Activated naive CD8-positive, alpha-beta T cell treated with anti-CD3 and anti-CD28 coated beads, Interleukin-2, amount 50 U/mL, for 24 hours (primary cell): Measurements from ENCODE around the gene PLSCR3.
A peak's percentile ranks its signal among the peaks of the same experiment; 100 is the strongest.

Experiments
- ATAC-seq: fragments of 150-1000 bp; cut with Tn5 transposase; one replicate; pipeline ENCODE4 v1.10.0; 2021
- DNase-seq: peaks from one replicate; pipeline ENCODE4 v3.0.0; 2021
- H3K27ac Mint-ChIP-seq: one replicate; pipeline ENCODE4 v1.8.0; 2021; ENCODE audit warnings: mild to moderate bottlenecking, mixed read lengths
- H3K27me3 Mint-ChIP-seq: one replicate; pipeline ENCODE4 v1.8.0; 2021; ENCODE audit warnings: mixed read lengths
- H3K36me3 Mint-ChIP-seq: one replicate; pipeline ENCODE4 v1.8.0; 2021; ENCODE audit warnings: low read depth, mixed read lengths
- H3K4me1 Mint-ChIP-seq: one replicate; pipeline ENCODE4 v1.8.0; 2021; ENCODE audit warnings: mixed read lengths
- H3K4me3 Mint-ChIP-seq: one replicate; pipeline ENCODE4 v1.8.0; 2021; ENCODE audit warnings: mild to moderate bottlenecking, moderate library complexity, mixed read lengths
- H3K9me3 Mint-ChIP-seq: one replicate; pipeline ENCODE4 v1.8.0; 2021; ENCODE audit warnings: mixed read lengths

Gene PLSCR3

GRCh38 chr17:7363311-7363710 lies 31.0 kb downstream of the PLSCR3 start:
- Mint-ChIP-seq H3K9me3 (no peaks in the 10 kb centered on the region), H3K36me3 (no peaks in the 10 kb centered on the region), H3K27me3 (peaks cover 2% of the 10 kb centered on the region), H3K27ac (no peak overlapping the region), H3K4me1 (no peaks in the 10 kb centered on the region), H3K4me3 (no peak overlapping the region)
- no peak for DNase-seq
- no peak for ATAC-seq

GRCh38 chr17:7361906-7362305 lies 32.4 kb downstream of the PLSCR3 start:
- Mint-ChIP-seq H3K27ac (no peak overlapping the region), H3K27me3 (peaks cover 2% of the 10 kb centered on the region), H3K36me3 (no peaks in the 10 kb centered on the region), H3K4me1 (no peaks in the 10 kb centered on the region), H3K9me3 (no peaks in the 10 kb centered on the region), H3K4me3 (no peak overlapping the region)
- ATAC-seq, result no peak
- DNase-seq, result no peak

- DNase-seq (no peak), ATAC-seq (no peak)
- Mint-ChIP-seq H3K9me3 (no peaks in the 10 kb centered on the region), H3K36me3 (peaks cover 2% of the 10 kb centered on the region), H3K27me3 (peaks cover 2% of the 10 kb centered on the region), H3K4me3 (no peak overlapping the region), H3K4me1 (peaks cover 23% of the 10 kb centered on the region), H3K27ac (no peak overlapping the region)
Observed at GRCh38 chr17:7357381-7357780, 36.9 kb downstream of the PLSCR3 start.

- Mint-ChIP-seq H3K9me3 (no peaks in the 10 kb centered on the region), H3K4me1 (peaks cover 25% of the 10 kb centered on the region), H3K27ac (no peak overlapping the region), H3K36me3 (peaks cover 2% of the 10 kb centered on the region), H3K4me3 (no peak overlapping the region), H3K27me3 (peaks cover 2% of the 10 kb centered on the region)
- DNase-seq (no peak), ATAC-seq (no peak)
Observed at GRCh38 chr17:7356756-7357155, 37.6 kb downstream of the PLSCR3 start.

- no peak overlapping the region for H3K4me3 Mint-ChIP-seq
- no peaks in the 10 kb centered on the region for H3K27me3 Mint-ChIP-seq
- H3K27ac Mint-ChIP-seq, result no peak overlapping the region
- ATAC-seq, result peak; percentile 77
- H3K4me1 Mint-ChIP-seq, result peaks cover 28% of the 10 kb centered on the region
- peaks cover 5% of the 10 kb centered on the region for H3K36me3 Mint-ChIP-seq
- peak; percentile 91 for DNase-seq
- H3K9me3 Mint-ChIP-seq, result no peaks in the 10 kb centered on the region
Observed at GRCh38 chr17:7356072-7356549, 38.2 kb downstream of the PLSCR3 start.

- no peak overlapping the region for H3K27ac Mint-ChIP-seq
- peaks cover 33% of the 10 kb centered on the region for H3K4me1 Mint-ChIP-seq
- no peak for ATAC-seq
- DNase-seq, result no peak
- no peaks in the 10 kb centered on the region for H3K9me3 Mint-ChIP-seq
- no peak overlapping the region for H3K4me3 Mint-ChIP-seq
- H3K36me3 Mint-ChIP-seq, result peaks cover 5% of the 10 kb centered on the region
- no peaks in the 10 kb centered on the region for H3K27me3 Mint-ChIP-seq
Observed at GRCh38 chr17:7355573-7355972, 38.8 kb downstream of the PLSCR3 start.

GRCh38 chr17:7355053-7355452 lies 39.3 kb downstream of the PLSCR3 start, which contains the start of gene TMEM95:
Gene TMEM95 (plus strand): TSS chr17:7355156. CDS start chr17:7355205, 49 bp downstream.
- ATAC-seq (no peak), DNase-seq (no peak)
- H3K27me3 Mint-ChIP-seq, result no peaks in the 10 kb centered on the region
- H3K4me1 Mint-ChIP-seq, result peaks cover 37% of the 10 kb centered on the region
- peaks cover 5% of the 10 kb centered on the region for H3K36me3 Mint-ChIP-seq
- no peaks in the 10 kb centered on the region for H3K9me3 Mint-ChIP-seq
- no peak within 1 kb of the TSS for H3K4me3 Mint-ChIP-seq
- H3K27ac Mint-ChIP-seq, result peak within 1 kb of the TSS; percentile 38

GRCh38 chr17:7354262-7354843 lies 40.0 kb downstream of the PLSCR3 start:
- peaks cover 8% of the 10 kb centered on the region for H3K36me3 Mint-ChIP-seq
- ATAC-seq (peak; percentile 9), DNase-seq (peak; percentile 33)
- no peaks in the 10 kb centered on the region for H3K9me3 Mint-ChIP-seq
- no peaks in the 10 kb centered on the region for H3K27me3 Mint-ChIP-seq
- H3K4me3 Mint-ChIP-seq, result no peak overlapping the region
- peaks cover 41% of the 10 kb centered on the region for H3K4me1 Mint-ChIP-seq
- peak overlapping the region; percentile 38 for H3K27ac Mint-ChIP-seq

GRCh38 chr17:7352910-7353635 lies 41.3 kb downstream of the PLSCR3 start:
- H3K27ac Mint-ChIP-seq, result peak overlapping the region; percentile 78
- peaks cover 43% of the 10 kb centered on the region for H3K4me1 Mint-ChIP-seq
- ATAC-seq (no peak), DNase-seq (no peak)
- H3K36me3 Mint-ChIP-seq, result peaks cover 9% of the 10 kb centered on the region
- H3K27me3 Mint-ChIP-seq, result no peaks in the 10 kb centered on the region
- peak overlapping the region; percentile 82 for H3K4me3 Mint-ChIP-seq
- no peaks in the 10 kb centered on the region for H3K9me3 Mint-ChIP-seq

GRCh38 chr17:7352503-7352889 lies 41.8 kb downstream of the PLSCR3 start:
- Mint-ChIP-seq H3K9me3 (no peaks in the 10 kb centered on the region), H3K4me3 (peak overlapping the region; percentile 82), H3K36me3 (peaks cover 12% of the 10 kb centered on the region), H3K4me1 (peaks cover 43% of the 10 kb centered on the region), H3K27ac (peak overlapping the region; percentile 78), H3K27me3 (no peaks in the 10 kb centered on the region)
- DNase-seq, result no peak
- ATAC-seq, result no peak

- peak within 1 kb of the TSS; percentile 78 for H3K27ac Mint-ChIP-seq
- DNase-seq, result peak; percentile 87
- H3K4me3 Mint-ChIP-seq, result peak within 1 kb of the TSS; percentile 82
- ATAC-seq, result peak; percentile 55
- H3K4me1 Mint-ChIP-seq, result peaks cover 43% of the 10 kb centered on the region
- no peaks in the 10 kb centered on the region for H3K9me3 Mint-ChIP-seq
- no peaks in the 10 kb centered on the region for H3K27me3 Mint-ChIP-seq
- H3K36me3 Mint-ChIP-seq, result peaks cover 12% of the 10 kb centered on the region
Observed at GRCh38 chr17:7351665-7352502, 42.4 kb downstream of the PLSCR3 start, which contains the start of gene KCTD11. Gene KCTD11 (plus strand): TSS chr17:7352162.

GRCh38 chr17:7348478-7349242 lies 45.7 kb downstream of the PLSCR3 start:
- ATAC-seq (no peak), DNase-seq (no peak)
- Mint-ChIP-seq H3K4me1 (peaks cover 29% of the 10 kb centered on the region), H3K9me3 (no peaks in the 10 kb centered on the region), H3K27me3 (no peaks in the 10 kb centered on the region), H3K4me3 (no peak overlapping the region), H3K36me3 (peaks cover 12% of the 10 kb centered on the region), H3K27ac (no peak overlapping the region)

- no peaks in the 10 kb centered on the region for H3K27me3 Mint-ChIP-seq
Observed at GRCh38 chr17:7347630-7348477, 46.5 kb downstream of the PLSCR3 start.

More at GRCh38 chr17:7347630-7348477, 46.5 kb downstream of the PLSCR3 start:
- no peak for ATAC-seq
- no peak for DNase-seq
- H3K36me3 Mint-ChIP-seq, result peaks cover 12% of the 10 kb centered on the region
- H3K4me3 Mint-ChIP-seq, result no peak overlapping the region
- no peaks in the 10 kb centered on the region for H3K9me3 Mint-ChIP-seq
- H3K27ac Mint-ChIP-seq, result no peak overlapping the region
- peaks cover 26% of the 10 kb centered on the region for H3K4me1 Mint-ChIP-seq
